ENCODE data around the gene CRYGN.

Gene CRYGN

GRCh38 chr7:151437866-151438516 is 1.9 kb downstream of the CRYGN start:
- DNase-seq, result no peak

GRCh38 chr7:151437159-151437553 is 2.8 kb downstream of the CRYGN start:
- DNase-seq, result no peak

GRCh38 chr7:151436446-151437158 is 3.3 kb downstream of the CRYGN start:
- DNase-seq, result no peak

- DNase-seq, result no peak
These were observed 4.0 kb downstream of the CRYGN start for GRCh38 chr7:151435971-151436370.

GRCh38 chr7:151435103-151435916 is 4.6 kb downstream of the CRYGN start:
- DNase-seq, result no peak

GRCh38 chr7:151434549-151434948 is 5.4 kb downstream of the CRYGN start:
- DNase-seq, result no peak

- DNase-seq, result no peak
These were observed 6.1 kb downstream of the CRYGN start for GRCh38 chr7:151433721-151434400.

- DNase-seq, result no peak
These were observed 7.1 kb downstream of the CRYGN start for GRCh38 chr7:151432658-151433521.

- DNase-seq, result no peak
These were observed 8.1 kb downstream of the CRYGN start for GRCh38 chr7:151431768-151432311.

- no peak for DNase-seq
These were observed 8.6 kb downstream of the CRYGN start for GRCh38 chr7:151431281-151431767.

- no peak for DNase-seq
These were observed 9.3 kb downstream of the CRYGN start for GRCh38 chr7:151430391-151431205.

- DNase-seq, result no peak
These were observed 10.2 kb downstream of the CRYGN start for GRCh38 chr7:151429560-151430331.

- DNase-seq, result no peak
These were observed 10.7 kb downstream of the CRYGN start for GRCh38 chr7:151429237-151429559.

- no peak for DNase-seq
These were observed 11.3 kb downstream of the CRYGN start for GRCh38 chr7:151428378-151429236.

GRCh38 chr7:151427705-151428377 is 12.1 kb downstream of the CRYGN start:
- no peak for DNase-seq

- DNase-seq, result no peak
These were observed 12.8 kb downstream of the CRYGN start for GRCh38 chr7:151426904-151427704.

GRCh38 chr7:151426441-151426903 is 13.5 kb downstream of the CRYGN start:
- DNase-seq, result no peak

Measured in NCI-H1048 (cell line).